Neutrophil (primary cell): Measurements from ENCODE around the gene KLHL21.
A peak's percentile ranks its signal among the peaks of the same experiment; 100 is the strongest.

Experiments used
- H3K27ac ChIP-seq: fragments of 200-600 bp; sonication (generic); 2 replicates; pipeline ENCODE4 v1.5.1; 2016; ENCODE audit warnings: mild to moderate bottlenecking, moderate library complexity
- H3K27me3 ChIP-seq: fragments of 200-600 bp; sonication (generic); 2 replicates; pipeline ENCODE4 v1.6.0; 2016; ENCODE audit warnings: mild to moderate bottlenecking
- H3K36me3 ChIP-seq: fragments of 200-600 bp; sonication (generic); 2 replicates; pipeline ENCODE4 v1.5.1; 2017
- H3K4me1 ChIP-seq, 2 experiments: fragments of 200-600 bp in 1 of 2; sonication (generic) in 1 of 2; 1 replicate in 1 of 2; 2 replicates in 1 of 2; pipeline versions ENCODE4 v1.5.1 to v1.6.1; 2013 to 2016; ENCODE audit warnings: low read depth in 1 of 2, low read length in 1 of 2, mild to moderate bottlenecking in 1 of 2, moderate library complexity in 1 of 2; ENCODE audit not compliant: control insufficient read depth in 1 of 2, insufficient read depth in 1 of 2
- H3K4me3 ChIP-seq, 2 experiments: fragments of 200-600 bp in 1 of 2; sonication (generic) in 1 of 2; 1 replicate in 1 of 2; 2 replicates in 1 of 2; pipeline ENCODE4 v1.5.1; 2013 to 2016; ENCODE audit warnings: low read depth in 1 of 2, low read length in 1 of 2, mild to moderate bottlenecking in 1 of 2, moderate library complexity in 1 of 2
- H3K9me3 ChIP-seq: fragments of 200-600 bp; sonication (generic); 2 replicates; pipeline ENCODE4 v1.5.1; 2016
- CTCF ChIP-seq: fragments of 200-600 bp; sonication (generic); IDR thresholded peaks from 2 replicates; pipeline ENCODE4 v1.5.1; 2016; ENCODE audit warnings: antibody characterized with exemption

Gene KLHL21

GRCh38 chr1:6554031-6554906 is 48.4 kb downstream of the KLHL21 start, which contains the start of gene NOL9:
Gene NOL9 (minus strand): TSS chr1:6554513. CDS start chr1:6554502, 11 bp downstream.
- Histone ChIP-seq H3K9me3 (no peaks in the 10 kb centered on the region), H3K27me3 (no peaks in the 10 kb centered on the region), H3K4me1 (peaks cover 14 to 15% of the 10 kb centered on the region in 2 experiments), H3K4me3 (peak within 1 kb of the TSS; percentile 71 to 74), H3K27ac (peak within 1 kb of the TSS; percentile 56), H3K36me3 (peaks cover 14% of the 10 kb centered on the region)
- TF ChIP-seq CTCF = peak; percentile 98

- no peaks in the 10 kb centered on the region for H3K9me3 ChIP-seq
- no peak overlapping the region for H3K4me3 ChIP-seq
- H3K36me3 ChIP-seq = peaks cover 63% of the 10 kb centered on the region
- no peaks in the 10 kb centered on the region for H3K4me1 ChIP-seq
- TF ChIP-seq CTCF = no peak
- no peak overlapping the region for H3K27ac ChIP-seq
- H3K27me3 ChIP-seq = no peaks in the 10 kb centered on the region
Observed at GRCh38 chr1:6547301-6547700, 55.4 kb downstream of the KLHL21 start.

- H3K27ac ChIP-seq = no peak overlapping the region
- no peak for TF ChIP-seq CTCF
- H3K27me3 ChIP-seq = no peaks in the 10 kb centered on the region
- no peaks in the 10 kb centered on the region for H3K9me3 ChIP-seq
- no peaks in the 10 kb centered on the region for H3K4me1 ChIP-seq
- no peak overlapping the region for H3K4me3 ChIP-seq
- H3K36me3 ChIP-seq = peaks cover 67% of the 10 kb centered on the region
Observed at GRCh38 chr1:6546326-6546725, 56.3 kb downstream of the KLHL21 start.

- no peak for TF ChIP-seq CTCF
- H3K27ac ChIP-seq = no peak overlapping the region
- H3K27me3 ChIP-seq = no peaks in the 10 kb centered on the region
- H3K4me1 ChIP-seq = no peaks in the 10 kb centered on the region
- no peaks in the 10 kb centered on the region for H3K9me3 ChIP-seq
- H3K36me3 ChIP-seq = peaks cover 66% of the 10 kb centered on the region
- H3K4me3 ChIP-seq = no peak overlapping the region
Observed at GRCh38 chr1:6545276-6546112, 57.2 kb downstream of the KLHL21 start.

- peaks cover 63% of the 10 kb centered on the region for H3K36me3 ChIP-seq
- no peak for TF ChIP-seq CTCF
Observed at GRCh38 chr1:6544831-6545230, 57.8 kb downstream of the KLHL21 start.

More at GRCh38 chr1:6544831-6545230, 57.8 kb downstream of the KLHL21 start:
- H3K4me3 ChIP-seq = no peak overlapping the region
- H3K27ac ChIP-seq = no peak overlapping the region
- no peaks in the 10 kb centered on the region for H3K4me1 ChIP-seq
- H3K9me3 ChIP-seq = no peaks in the 10 kb centered on the region
- no peaks in the 10 kb centered on the region for H3K27me3 ChIP-seq
